HEK293 (cell line): Measurements from ENCODE around the gene DHDH.
"Not testable (repeated sequence)": the region's sequence is repeated elsewhere in the genome, so short reads cannot be mapped to it uniquely, and the experiment has no call there.

ENCODE experiments used
- CTCF ChIA-PET: fragments of 350-600 bp; formaldehyde crosslinking; extraction: SDS; loops from one replicate; lab custom pipeline; 2021; ENCODE audit warnings: antibody characterized with exemption; lab: Yijun Ruan, JAX
- POLR2A ChIA-PET: fragments of 300-600 bp; formaldehyde crosslinking; extraction: SDS; loops from one replicate; lab custom pipeline; 2020; ENCODE audit warnings: antibody characterized with exemption, inconsistent platforms; lab: Yijun Ruan, JAX
- H3K27ac ChIP-seq: fragments of 200-500 bp; sonication (Bioruptor generic); 2 replicates; pipeline ENCODE4 v1.5.1; 2014; ENCODE audit warnings: low read depth, low read length, control low read depth, inconsistent platforms; ENCODE audit errors: extremely low read depth
- H3K36me3 ChIP-seq, 2 experiments: fragments of 200-500 bp in 1 of 2; sonication (Bioruptor generic) in 1 of 2; 1 replicate in 1 of 2; 2 replicates in 1 of 2; pipeline ENCODE4 v1.5.1; 2014 to 2017; ENCODE audit warnings: inconsistent platforms in 2 of 2, low read length in 2 of 2; ENCODE audit not compliant: control insufficient read depth in 2 of 2, insufficient read depth in 1 of 2
- H3K4me1 ChIP-seq: fragments of 200-500 bp; sonication (Bioruptor generic); 2 replicates; pipeline ENCODE4 v1.5.1; 2014; ENCODE audit warnings: mild to moderate bottlenecking, low read length, inconsistent platforms; ENCODE audit not compliant: control insufficient read depth, insufficient read depth
- H3K4me3 ChIP-seq: 2 replicates; pipeline ENCODE4 v1.5.1; 2011; ENCODE audit warnings: low read depth, mild to moderate bottlenecking, control low read depth, low read length, moderate library complexity
- H3K9me3 ChIP-seq: fragments of 200-500 bp; sonication (Bioruptor generic); 2 replicates; pipeline ENCODE4 v1.5.1; 2014; ENCODE audit warnings: low read depth, low read length, inconsistent platforms; ENCODE audit not compliant: control insufficient read depth, insufficient read depth
- ATF2 ChIP-seq: fragments of 450-650 bp; formaldehyde crosslinking; IDR thresholded peaks from 2 replicates; pipeline ENCODE4 v1.5.1; 2016; ENCODE audit warnings: missing biosample characterization, missing genetic modification characterization, low read depth
- ZBTB17 ChIP-seq: fragments of 450-650 bp; formaldehyde crosslinking; IDR thresholded peaks from 2 replicates; pipeline ENCODE4 v1.5.1; 2016; ENCODE audit warnings: missing biosample characterization, missing genetic modification characterization
- ZNF121 ChIP-seq: fragments of 450-650 bp; formaldehyde crosslinking; IDR thresholded peaks from 2 replicates; pipeline ENCODE4 v1.5.1; 2016; ENCODE audit warnings: missing biosample characterization, missing genetic modification characterization
- ZNF132 ChIP-seq: fragments of 450-650 bp; formaldehyde crosslinking; IDR thresholded peaks from 2 replicates; pipeline ENCODE4 v1.5.1; 2017; ENCODE audit warnings: missing biosample characterization, missing genetic modification characterization, borderline replicate concordance
- ZNF157 ChIP-seq: fragments of 450-650 bp; formaldehyde crosslinking; IDR thresholded peaks from 2 replicates; pipeline ENCODE4 v1.5.1; 2016; ENCODE audit warnings: missing biosample characterization, missing genetic modification characterization
- ZNF48 ChIP-seq: fragments of 450-650 bp; formaldehyde crosslinking; IDR thresholded peaks from 2 replicates; pipeline ENCODE4 v1.5.1; 2016; ENCODE audit warnings: missing biosample characterization, missing genetic modification characterization
- ZNF580 ChIP-seq: fragments of 450-650 bp; formaldehyde crosslinking; IDR thresholded peaks from 2 replicates; pipeline ENCODE4 v1.5.1; 2016; ENCODE audit warnings: missing biosample characterization, missing genetic modification characterization
- ZNF596 ChIP-seq: fragments of 450-650 bp; IDR thresholded peaks from 2 replicates; pipeline ENCODE4 v1.5.0; 2018; ENCODE audit warnings: missing biosample characterization, mild to moderate bottlenecking, missing genetic modification characterization, moderate library complexity
- ZNF658 ChIP-seq: fragments of 450-650 bp; formaldehyde crosslinking; IDR thresholded peaks from 2 replicates; pipeline ENCODE4; 2016; ENCODE audit warnings: missing biosample characterization, missing genetic modification characterization
- ZNF791 ChIP-seq: fragments of 450-650 bp; formaldehyde crosslinking; IDR thresholded peaks from 2 replicates; pipeline ENCODE4 v1.5.1; 2016; ENCODE audit warnings: missing biosample characterization, missing genetic modification characterization
- TF ChIP-seq, protein P1 (sequence below): fragments of 450-650 bp; formaldehyde crosslinking; IDR thresholded peaks from 2 replicates; pipeline ENCODE4 v1.5.1; 2016; ENCODE audit warnings: missing biosample characterization, missing genetic modification characterization, borderline replicate concordance

The DHDH gene

GRCh38 chr19:48906324-48906723 lies 27.2 kb upstream of the DHDH start:
- TF ChIP-seq ZNF132 = no peak
- no peak for TF ChIP-seq ZNF157
- no peak for TF ChIP-seq ZNF48 (tag by site-specific recombination)
- peak; percentile 70; the same call in 1 of the 2 replicates for TF ChIP-seq ZNF121 (tag by site-specific recombination)
- no peak for TF ChIP-seq ZBTB17 (tag by site-specific recombination)
- no peak for TF ChIP-seq ZNF658 (tag by site-specific recombination)
- no peak overlapping the region for H3K27ac ChIP-seq
- H3K4me3 ChIP-seq = no peak overlapping the region
- CTCF ChIA-PET = no interaction called here
- POLR2A ChIA-PET = interaction anchor here (0.7 kb wide), 1 partner anchor 35 kb away, joined by 4 read pairs; no protein-coding TSS in a partner anchor
- peaks cover 45 to 52% of the 10 kb centered on the region in 2 experiments; a peak in 2 of 3 replicates for H3K36me3 ChIP-seq
- no peaks in the 10 kb centered on the region for H3K9me3 ChIP-seq
- H3K4me1 ChIP-seq = no peaks in the 10 kb centered on the region

DNA sequence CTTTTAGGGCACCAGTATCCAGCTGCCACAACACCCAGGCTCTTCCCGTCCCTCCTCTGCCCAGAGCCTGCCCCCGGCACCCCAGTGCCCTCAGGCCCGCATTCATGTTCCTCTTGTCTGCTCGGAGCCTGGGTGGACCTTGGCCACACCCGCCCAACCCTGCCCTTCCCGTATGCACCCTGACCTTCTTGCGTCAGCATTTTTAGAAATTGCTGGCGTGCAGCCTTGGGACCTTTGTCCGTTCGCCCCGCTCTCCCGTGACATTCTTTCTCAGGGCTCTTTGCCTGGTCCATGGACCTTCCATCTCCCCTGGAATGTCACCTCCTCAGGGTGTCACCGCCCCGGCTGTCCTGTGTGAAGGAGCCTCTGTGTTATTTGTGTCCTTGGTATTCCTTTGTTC lies 25.8 kb upstream of the DHDH start:
- ChIA-PET CTCF (no interaction called here), POLR2A (no interaction called here)
- H3K36me3 ChIP-seq = peaks cover 57 to 58% of the 10 kb centered on the region in 2 experiments; a peak in 2 of 3 replicates
- H3K4me3 ChIP-seq = no peak overlapping the region
- H3K9me3 ChIP-seq = no peaks in the 10 kb centered on the region
- H3K27ac ChIP-seq = no peak overlapping the region
- no peaks in the 10 kb centered on the region for H3K4me1 ChIP-seq
- no peak for TF ChIP-seq ZNF596 (tag by site-specific recombination)

GRCh38 chr19:48909424-48910077 lies 23.9 kb upstream of the DHDH start:
- H3K9me3 ChIP-seq, H3K4me3 ChIP-seq, H3K27ac ChIP-seq, H3K4me1 ChIP-seq, CTCF ChIA-PET: not testable (repeated sequence)
- TF ChIP-seq ATF2 = peak; percentile 70
- H3K36me3 ChIP-seq = peaks cover 61 to 71% of the 10 kb centered on the region in 2 experiments
- POLR2A ChIA-PET = interaction anchor here (0.7 kb wide), 1 partner anchor 32 kb away, joined by 3 read pairs; no protein-coding TSS in a partner anchor

GRCh38 chr19:48910803-48911202 lies 22.7 kb upstream of the DHDH start:
- POLR2A ChIA-PET = interaction anchor here (0.7 kb wide), 1 partner anchor 12 kb away, joined by 4 read pairs; the partner anchor contains the start of gene TULP2
- Histone ChIP-seq H3K9me3 (no peaks in the 10 kb centered on the region), H3K4me3 (no peak overlapping the region), H3K4me1 (no peaks in the 10 kb centered on the region), H3K27ac (no peak overlapping the region), H3K36me3 (peaks cover 67 to 71% of the 10 kb centered on the region in 2 experiments)
- TF ChIP-seq, protein P1, sequence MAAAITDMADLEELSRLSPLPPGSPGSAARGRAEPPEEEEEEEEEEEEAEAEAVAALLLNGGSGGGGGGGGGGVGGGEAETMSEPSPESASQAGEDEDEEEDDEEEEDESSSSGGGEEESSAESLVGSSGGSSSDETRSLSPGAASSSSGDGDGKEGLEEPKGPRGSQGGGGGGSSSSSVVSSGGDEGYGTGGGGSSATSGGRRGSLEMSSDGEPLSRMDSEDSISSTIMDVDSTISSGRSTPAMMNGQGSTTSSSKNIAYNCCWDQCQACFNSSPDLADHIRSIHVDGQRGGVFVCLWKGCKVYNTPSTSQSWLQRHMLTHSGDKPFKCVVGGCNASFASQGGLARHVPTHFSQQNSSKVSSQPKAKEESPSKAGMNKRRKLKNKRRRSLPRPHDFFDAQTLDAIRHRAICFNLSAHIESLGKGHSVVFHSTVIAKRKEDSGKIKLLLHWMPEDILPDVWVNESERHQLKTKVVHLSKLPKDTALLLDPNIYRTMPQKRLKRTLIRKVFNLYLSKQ = no peak
- TF ChIP-seq ZNF791 (tag by site-specific recombination) (no peak), ZNF580 (tag by site-specific recombination) (peak; percentile 54)
- CTCF ChIA-PET = no interaction called here
